GM12878 (cell line): ENCODE measurements around the gene SLC6A16. TPM values are rescaled to one million over a fixed set of nuclear protein-coding genes. Genes with fewer than 3 reads are reported as not detected.

Source experiments
- BCL11A ChIP-seq: IDR thresholded peaks from 2 replicates; pipeline ENCODE4 v1.6.1; 2011; ENCODE audit warnings: low read depth, low read length
- HDGF ChIP-seq: fragments of 450-650 bp; IDR thresholded peaks from 2 replicates; pipeline ENCODE4 v1.6.1; 2016; ENCODE audit warnings: antibody characterized with exemption
- MEF2A ChIP-seq: IDR thresholded peaks from 2 replicates; pipeline ENCODE4 v1.6.1; 2011; ENCODE audit warnings: low read depth, mild to moderate bottlenecking, low read length, moderate library complexity; ENCODE audit not compliant: insufficient read depth
- MEF2B ChIP-seq: fragments of 450-650 bp; IDR thresholded peaks from 2 replicates; pipeline ENCODE4 v1.6.1; 2018; ENCODE audit warnings: mild to moderate bottlenecking, moderate library complexity; ENCODE audit not compliant: partially characterized antibody, poor library complexity, severe bottlenecking
- SP1 ChIP-seq: IDR thresholded peaks from one replicate; pipeline ENCODE4 v1.6.1; 2011; ENCODE audit warnings: low read depth, low read length
- SRF ChIP-seq, 2 experiments: IDR thresholded peaks; 2 replicates each; pipeline ENCODE4 v1.6.1; 2011; ENCODE audit warnings: low read depth in 2 of 2, low read length in 2 of 2, mild to moderate bottlenecking in 1 of 2, moderate library complexity in 1 of 2
- polyA plus RNA-seq, 11 experiments: library from polyadenylated mRNA; depleted of rRNA in 4 of 11; unstranded in 6 of 11; stranded (reverse) in 5 of 11; fragments of >200 nt; fragmentation: Nextera tagmentation in 4 of 11; fragmentation: Illumina TruSeq in 1 of 11; extraction: Ambion mirVana in 4 of 11; extraction: Trizol in 1 of 11; gene quantifications; 1 replicate in 1 of 11; 2 replicates in 10 of 11; pipeline versions ENCODE4 v1.2.1 to v1.2.3, GENCODE V29; 2011 to 2016; ENCODE audit warnings: inconsistent platforms in 2 of 11, missing spikeins in 2 of 11, low read depth in 1 of 11
- total RNA-seq, 4 experiments: library from RNA; depleted of rRNA in 3 of 4; stranded (reverse); fragments of >200 nt in 3 of 4; fragmentation: Illumina TruSeq in 1 of 4; extraction: Trizol in 1 of 4; gene quantifications; 2 replicates each; pipeline versions ENCODE4 v1.2.1 to v1.2.3, GENCODE V29; 2013 to 2021
- TF ChIP-seq, protein P1 (sequence below): IDR thresholded peaks from 2 replicates; pipeline ENCODE4 v1.6.1; 2012; ENCODE audit warnings: improper control_type of control experiment, low read depth, low read length; ENCODE audit not compliant: insufficient replicate concordance
- TF ChIP-seq, protein P2 (sequence below): IDR thresholded peaks from 2 replicates; pipeline ENCODE4 v1.6.1; 2012; ENCODE audit warnings: low read depth, low read length, improper control_type of control experiment
- TF ChIP-seq, protein P3 (sequence below): fragments of 450-650 bp; IDR thresholded peaks from 2 replicates; pipeline ENCODE4 v1.6.1; 2018; ENCODE audit warnings: borderline replicate concordance, mild to moderate bottlenecking; ENCODE audit not compliant: partially characterized antibody
- TF ChIP-seq, protein P4 (sequence below): IDR thresholded peaks from 2 replicates; pipeline ENCODE4 v1.6.1; 2011; ENCODE audit warnings: low read depth, low read length, improper control_type of control experiment, borderline replicate concordance

Gene SLC6A16
- total and polyA plus RNA-seq, 10 of the 15 experiments (the other 5 are each of a cell fraction or from before 2014, with no cell fraction given): 0.23 to 3.2 (median 0.54) TPM

DNA sequence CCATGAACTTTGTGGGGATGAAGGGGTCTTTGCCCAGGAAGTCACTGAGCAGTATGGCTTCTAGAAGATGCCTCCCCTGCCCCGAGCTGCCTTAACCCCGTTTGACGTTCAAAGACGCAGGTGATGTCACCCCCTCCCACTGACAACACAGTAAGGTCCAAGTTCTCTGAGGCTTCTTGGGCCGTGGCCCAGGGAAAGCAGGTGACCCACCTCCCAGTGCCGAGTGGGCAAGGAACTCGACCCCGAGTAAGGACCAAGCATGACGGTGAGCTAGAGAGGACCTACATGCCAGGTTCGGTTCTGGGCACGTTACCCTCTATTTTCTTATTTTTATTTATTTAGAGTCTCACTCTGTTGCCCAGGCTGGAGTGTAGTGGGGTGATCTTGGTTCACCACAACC is 81.3 kb downstream of the SLC6A16 start (continued):
- TF ChIP-seq, protein P1, sequence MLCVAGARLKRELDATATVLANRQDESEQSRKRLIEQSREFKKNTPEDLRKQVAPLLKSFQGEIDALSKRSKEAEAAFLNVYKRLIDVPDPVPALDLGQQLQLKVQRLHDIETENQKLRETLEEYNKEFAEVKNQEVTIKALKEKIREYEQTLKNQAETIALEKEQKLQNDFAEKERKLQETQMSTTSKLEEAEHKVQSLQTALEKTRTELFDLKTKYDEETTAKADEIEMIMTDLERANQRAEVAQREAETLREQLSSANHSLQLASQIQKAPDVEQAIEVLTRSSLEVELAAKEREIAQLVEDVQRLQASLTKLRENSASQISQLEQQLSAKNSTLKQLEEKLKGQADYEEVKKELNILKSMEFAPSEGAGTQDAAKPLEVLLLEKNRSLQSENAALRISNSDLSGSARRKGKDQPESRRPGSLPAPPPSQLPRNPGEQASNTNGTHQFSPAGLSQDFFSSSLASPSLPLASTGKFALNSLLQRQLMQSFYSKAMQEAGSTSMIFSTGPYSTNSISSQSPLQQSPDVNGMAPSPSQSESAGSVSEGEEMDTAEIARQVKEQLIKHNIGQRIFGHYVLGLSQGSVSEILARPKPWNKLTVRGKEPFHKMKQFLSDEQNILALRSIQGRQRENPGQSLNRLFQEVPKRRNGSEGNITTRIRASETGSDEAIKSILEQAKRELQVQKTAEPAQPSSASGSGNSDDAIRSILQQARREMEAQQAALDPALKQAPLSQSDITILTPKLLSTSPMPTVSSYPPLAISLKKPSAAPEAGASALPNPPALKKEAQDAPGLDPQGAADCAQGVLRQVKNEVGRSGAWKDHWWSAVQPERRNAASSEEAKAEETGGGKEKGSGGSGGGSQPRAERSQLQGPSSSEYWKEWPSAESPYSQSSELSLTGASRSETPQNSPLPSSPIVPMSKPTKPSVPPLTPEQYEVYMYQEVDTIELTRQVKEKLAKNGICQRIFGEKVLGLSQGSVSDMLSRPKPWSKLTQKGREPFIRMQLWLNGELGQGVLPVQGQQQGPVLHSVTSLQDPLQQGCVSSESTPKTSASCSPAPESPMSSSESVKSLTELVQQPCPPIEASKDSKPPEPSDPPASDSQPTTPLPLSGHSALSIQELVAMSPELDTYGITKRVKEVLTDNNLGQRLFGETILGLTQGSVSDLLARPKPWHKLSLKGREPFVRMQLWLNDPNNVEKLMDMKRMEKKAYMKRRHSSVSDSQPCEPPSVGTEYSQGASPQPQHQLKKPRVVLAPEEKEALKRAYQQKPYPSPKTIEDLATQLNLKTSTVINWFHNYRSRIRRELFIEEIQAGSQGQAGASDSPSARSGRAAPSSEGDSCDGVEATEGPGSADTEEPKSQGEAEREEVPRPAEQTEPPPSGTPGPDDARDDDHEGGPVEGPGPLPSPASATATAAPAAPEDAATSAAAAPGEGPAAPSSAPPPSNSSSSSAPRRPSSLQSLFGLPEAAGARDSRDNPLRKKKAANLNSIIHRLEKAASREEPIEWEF: no peak
- TF ChIP-seq SRF (IDR thresholded peaks at IDR 0.05; ENCODE audit: low read depth in 2 of 2, low read length in 2 of 2): no peak
- TF ChIP-seq, protein P2, sequence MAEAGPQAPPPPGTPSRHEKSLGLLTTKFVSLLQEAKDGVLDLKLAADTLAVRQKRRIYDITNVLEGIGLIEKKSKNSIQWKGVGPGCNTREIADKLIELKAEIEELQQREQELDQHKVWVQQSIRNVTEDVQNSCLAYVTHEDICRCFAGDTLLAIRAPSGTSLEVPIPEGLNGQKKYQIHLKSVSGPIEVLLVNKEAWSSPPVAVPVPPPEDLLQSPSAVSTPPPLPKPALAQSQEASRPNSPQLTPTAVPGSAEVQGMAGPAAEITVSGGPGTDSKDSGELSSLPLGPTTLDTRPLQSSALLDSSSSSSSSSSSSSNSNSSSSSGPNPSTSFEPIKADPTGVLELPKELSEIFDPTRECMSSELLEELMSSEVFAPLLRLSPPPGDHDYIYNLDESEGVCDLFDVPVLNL: no peak
- TF ChIP-seq, protein P3, sequence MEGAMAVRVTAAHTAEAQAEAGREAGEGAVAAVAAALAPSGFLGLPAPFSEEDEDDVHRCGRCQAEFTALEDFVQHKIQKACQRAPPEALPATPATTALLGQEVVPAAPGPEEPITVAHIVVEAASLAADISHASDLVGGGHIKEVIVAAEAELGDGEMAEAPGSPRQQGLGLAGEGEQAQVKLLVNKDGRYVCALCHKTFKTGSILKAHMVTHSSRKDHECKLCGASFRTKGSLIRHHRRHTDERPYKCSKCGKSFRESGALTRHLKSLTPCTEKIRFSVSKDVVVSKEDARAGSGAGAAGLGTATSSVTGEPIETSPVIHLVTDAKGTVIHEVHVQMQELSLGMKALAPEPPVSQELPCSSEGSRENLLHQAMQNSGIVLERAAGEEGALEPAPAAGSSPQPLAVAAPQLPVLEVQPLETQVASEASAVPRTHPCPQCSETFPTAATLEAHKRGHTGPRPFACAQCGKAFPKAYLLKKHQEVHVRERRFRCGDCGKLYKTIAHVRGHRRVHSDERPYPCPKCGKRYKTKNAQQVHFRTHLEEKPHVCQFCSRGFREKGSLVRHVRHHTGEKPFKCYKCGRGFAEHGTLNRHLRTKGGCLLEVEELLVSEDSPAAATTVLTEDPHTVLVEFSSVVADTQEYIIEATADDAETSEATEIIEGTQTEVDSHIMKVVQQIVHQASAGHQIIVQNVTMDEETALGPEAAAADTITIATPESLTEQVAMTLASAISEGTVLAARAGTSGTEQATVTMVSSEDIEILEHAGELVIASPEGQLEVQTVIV: no peak
- TF ChIP-seq, protein P4, sequence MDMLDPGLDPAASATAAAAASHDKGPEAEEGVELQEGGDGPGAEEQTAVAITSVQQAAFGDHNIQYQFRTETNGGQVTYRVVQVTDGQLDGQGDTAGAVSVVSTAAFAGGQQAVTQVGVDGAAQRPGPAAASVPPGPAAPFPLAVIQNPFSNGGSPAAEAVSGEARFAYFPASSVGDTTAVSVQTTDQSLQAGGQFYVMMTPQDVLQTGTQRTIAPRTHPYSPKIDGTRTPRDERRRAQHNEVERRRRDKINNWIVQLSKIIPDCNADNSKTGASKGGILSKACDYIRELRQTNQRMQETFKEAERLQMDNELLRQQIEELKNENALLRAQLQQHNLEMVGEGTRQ: no peak
- no peak for TF ChIP-seq MEF2A
- TF ChIP-seq BCL11A: no peak
- no peak for TF ChIP-seq SP1
- no peak for TF ChIP-seq HDGF
- TF ChIP-seq MEF2B: no peak
